ENCODE results near the gene RTEL1.

Gene RTEL1

GRCh38 chr20:63687419-63688178, 29.5 kb downstream of the RTEL1 start:
- DNase-seq (ENCODE audit: low read depth in 2 of 2): no peak

- DNase-seq (ENCODE audit: low read depth in 2 of 2): no peak
Observed at GRCh38 chr20:63688228-63689045, 30.3 kb downstream of the RTEL1 start.

- DNase-seq (ENCODE audit: low read depth in 2 of 2): no peak
Observed at GRCh38 chr20:63689046-63690002, 31.2 kb downstream of the RTEL1 start.

GRCh38 chr20:63690003-63690897, 32.1 kb downstream of the RTEL1 start:
- no peak for DNase-seq (ENCODE audit: low read depth in 2 of 2)

- no peak for DNase-seq (ENCODE audit: low read depth in 2 of 2)
Observed at GRCh38 chr20:63690898-63691710, 33.0 kb downstream of the RTEL1 start.

- no peak for DNase-seq (ENCODE audit: low read depth in 2 of 2)
Observed at GRCh38 chr20:63691711-63692435, 33.8 kb downstream of the RTEL1 start.

GRCh38 chr20:63692436-63693082, 34.4 kb downstream of the RTEL1 start:
- no peak for DNase-seq (ENCODE audit: low read depth in 2 of 2)

GRCh38 chr20:63693083-63693732, 35.1 kb downstream of the RTEL1 start:
- no peak for DNase-seq (ENCODE audit: low read depth in 2 of 2)

GRCh38 chr20:63693733-63694583, 35.8 kb downstream of the RTEL1 start:
- no peak for DNase-seq (ENCODE audit: low read depth in 2 of 2)

- DNase-seq (ENCODE audit: low read depth in 2 of 2): no peak
Observed at GRCh38 chr20:63694584-63695423, 36.7 kb downstream of the RTEL1 start.

- no peak for DNase-seq (ENCODE audit: low read depth in 2 of 2)
Observed at GRCh38 chr20:63695424-63696305, 37.6 kb downstream of the RTEL1 start.

GRCh38 chr20:63696306-63696627, 38.2 kb downstream of the RTEL1 start:
- no peak for DNase-seq (ENCODE audit: low read depth in 2 of 2)

GRCh38 chr20:63696628-63697356, 38.7 kb downstream of the RTEL1 start, which contains the start of gene TNFRSF6B:
TSS of gene TNFRSF6B (plus strand) at chr20:63696652. CDS start at chr20:63696768, 116 bp downstream.
- DNase-seq (ENCODE audit: low read depth in 2 of 2): no peak

- DNase-seq (ENCODE audit: low read depth in 2 of 2): no peak
Observed at GRCh38 chr20:63697357-63697867, 39.3 kb downstream of the RTEL1 start.

All from stimulated activated CD4-positive, alpha-beta T cell treated with anti-CD3 and anti-CD28 coated beads, Interleukin-15, amount 100 ng/mL, for 48 hours (primary cell).